GM18508 (cell line): ENCODE data around the gene XXYLT1.

Experiments used
- ATAC-seq: cut with Tn5 transposase; IDR thresholded peaks from one replicate; pipeline ENCODE4 v1.9.1; 2021; ENCODE audit warnings: moderate number of reproducible peaks; ENCODE audit not compliant: insufficient read depth, unreplicated experiment

XXYLT1 gene

GRCh38 chr3:195020185-195020584, 250.8 kb downstream of the XXYLT1 start:
- ATAC-seq = no peak

GRCh38 chr3:195019335-195019734, 251.6 kb downstream of the XXYLT1 start:
- no peak for ATAC-seq
